Esophagus squamous epithelium (tissue), 4 donors: ENCODE measurements around the gene KCTD13.

Experiments
- CTCF ChIP-seq, 6 experiments: fragments of 450-650 bp in 4 of 6; fragments of 200-600 bp in 2 of 6; sonication (generic) in 2 of 6; IDR thresholded peaks; one replicate each; pipeline ENCODE4 v1.5.1; 2016 to 2019; ENCODE audit warnings: antibody characterized with exemption in 6 of 6, mild to moderate bottlenecking in 4 of 6, moderate library complexity in 4 of 6
- POLR2A ChIP-seq, 4 donors: fragments of 450-650 bp; IDR thresholded peaks; one replicate each; pipeline ENCODE4 v1.6.1; 2017; ENCODE audit warnings: antibody characterized with exemption in 4 of 4, mild to moderate bottlenecking in 4 of 4, moderate library complexity in 3 of 4

GRCh38 chr16:29903590-29903989 is 22.4 kb downstream of the KCTD13 start:
- TF ChIP-seq CTCF (IDR thresholded peaks at IDR 0.05) (no peak), POLR2A (IDR thresholded peaks at IDR 0.05) (no peak)
